Transverse colon (tissue), 4 donors: ENCODE results near the gene BEND3. TPM values are rescaled to one million over a fixed set of nuclear protein-coding genes. Genes with fewer than 3 reads are reported as not detected.

Source experiments
- DNase-seq: peaks from one replicate; pipeline ENCODE4 v3.0.0-alpha.2; 2019
- H3K27ac ChIP-seq, 4 donors: fragments of 200-600 bp; sonication (generic); 2 replicates each; pipeline ENCODE4 v1.5.1; 2016 to 2018; ENCODE audit warnings: inconsistent platforms in 4 of 4
- H3K27me3 ChIP-seq: fragments of 200-600 bp; sonication (generic); 2 replicates; pipeline ENCODE4 v1.5.1; 2017; ENCODE audit warnings: inconsistent platforms
- H3K36me3 ChIP-seq, 4 donors: fragments of 200-600 bp; sonication (generic); 2 replicates each; pipeline ENCODE4 v1.5.1; 2017 to 2019; ENCODE audit warnings: inconsistent platforms in 4 of 4
- H3K4me1 ChIP-seq, 4 donors: fragments of 200-600 bp; sonication (generic); 2 replicates each; pipeline ENCODE4 v1.5.1; 2017 to 2020; ENCODE audit warnings: inconsistent platforms in 4 of 4
- H3K4me3 ChIP-seq, 4 donors: fragments of 200-600 bp; sonication (generic); 1 replicate in 1 of 4; 2 replicates in 3 of 4; pipeline versions ENCODE4 v1.5.1 to v1.6.1; 2017 to 2019; ENCODE audit warnings: inconsistent platforms in 4 of 4
- H3K9me3 ChIP-seq, 2 donors: fragments of 200-600 bp; sonication (generic); 2 replicates each; pipeline ENCODE4 v1.5.1; 2017 to 2019; ENCODE audit warnings: inconsistent platforms in 2 of 2
- EP300 ChIP-seq: sonication (generic); formaldehyde crosslinking; IDR thresholded peaks from one replicate; pipeline ENCODE4 v1.6.1; 2017; ENCODE audit warnings: antibody characterized with exemption, low read depth
- POLR2A ChIP-seq: fragments of 450-650 bp; IDR thresholded peaks from one replicate; pipeline ENCODE4 v1.6.1; 2016; ENCODE audit warnings: antibody characterized with exemption, mild to moderate bottlenecking, moderate library complexity
- POLR2AphosphoS5 ChIP-seq, 3 donors: sonication (generic); formaldehyde crosslinking; IDR thresholded peaks; one replicate each; pipeline ENCODE4 v1.6.1; 2016; ENCODE audit warnings: antibody characterized with exemption in 3 of 3
- WGBS, 2 donors: methylation state at CpG; one replicate each; pipeline ENCODE4 v1.1.5; 2018; ENCODE audit warnings: low coverage in 1 of 2; 5-methylcytosine and 5-hydroxymethylcytosine counted together
- in situ Hi-C, 4 donors: fragments of 200-750 bp; cut with MboI; loops; one replicate each; pipeline versions ENCODE4 v1.15.0 to v1.15.1; 2017; ENCODE audit warnings: low sequenced_read_pairs in 3 of 4, low pct_ligation_motif_present in 1 of 4, low pct_unique_long_range_greater_than_20kb in 1 of 4
- intact Hi-C: fragments of 100-400 bp; cut with DNase I; formaldehyde crosslinking; loops from one replicate; pipeline ENCODE4 v1.15.1; 2023; ENCODE audit warnings: low total_unique reads
- total RNA-seq, 4 donors: library from RNA; depleted of rRNA; stranded (reverse); fragments of >200 nt; gene quantifications; one replicate each; pipeline ENCODE4 v1.1.0, GENCODE V29; 2016
- TF ChIP-seq, protein P1 (sequence below), 5 experiments: fragments of 200-600 bp in 3 of 5; fragments of 450-650 bp in 2 of 5; sonication (generic) in 3 of 5; IDR thresholded peaks; 1 replicate in 2 of 5; 2 replicates in 3 of 5; pipeline ENCODE4 v1.5.1; 2016 to 2017; ENCODE audit warnings: antibody characterized with exemption in 5 of 5, inconsistent platforms in 3 of 5, mild to moderate bottlenecking in 2 of 5, moderate library complexity in 1 of 5

BEND3 gene
- total RNA-seq, 4 donors from 2014 or later: 4.8 to 12.1 (median 5.0) TPM

DNA sequence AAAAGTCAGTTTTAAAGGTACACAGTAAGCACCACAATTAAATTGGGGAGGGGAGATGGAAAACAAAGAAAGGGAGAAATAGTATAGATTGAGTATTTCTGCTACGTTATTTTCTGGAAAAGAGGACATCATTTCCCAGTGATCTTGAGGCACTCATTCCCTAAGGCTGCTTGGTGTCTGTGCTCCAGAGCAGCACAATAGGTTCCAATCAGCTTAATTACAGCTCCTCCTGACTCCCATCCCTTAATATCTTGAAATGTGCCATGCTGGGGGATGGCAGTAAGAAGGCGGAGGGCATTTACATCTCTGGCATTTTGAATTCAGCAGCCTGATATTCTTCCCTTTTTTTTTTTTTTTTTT lies 39.5 kb upstream of the BEND3 start:
- TF ChIP-seq POLR2AphosphoS5 (IDR thresholded peaks at IDR 0.05): no peak
- no peak for TF ChIP-seq EP300
- TF ChIP-seq POLR2A: no peak
- TF ChIP-seq, protein P1, sequence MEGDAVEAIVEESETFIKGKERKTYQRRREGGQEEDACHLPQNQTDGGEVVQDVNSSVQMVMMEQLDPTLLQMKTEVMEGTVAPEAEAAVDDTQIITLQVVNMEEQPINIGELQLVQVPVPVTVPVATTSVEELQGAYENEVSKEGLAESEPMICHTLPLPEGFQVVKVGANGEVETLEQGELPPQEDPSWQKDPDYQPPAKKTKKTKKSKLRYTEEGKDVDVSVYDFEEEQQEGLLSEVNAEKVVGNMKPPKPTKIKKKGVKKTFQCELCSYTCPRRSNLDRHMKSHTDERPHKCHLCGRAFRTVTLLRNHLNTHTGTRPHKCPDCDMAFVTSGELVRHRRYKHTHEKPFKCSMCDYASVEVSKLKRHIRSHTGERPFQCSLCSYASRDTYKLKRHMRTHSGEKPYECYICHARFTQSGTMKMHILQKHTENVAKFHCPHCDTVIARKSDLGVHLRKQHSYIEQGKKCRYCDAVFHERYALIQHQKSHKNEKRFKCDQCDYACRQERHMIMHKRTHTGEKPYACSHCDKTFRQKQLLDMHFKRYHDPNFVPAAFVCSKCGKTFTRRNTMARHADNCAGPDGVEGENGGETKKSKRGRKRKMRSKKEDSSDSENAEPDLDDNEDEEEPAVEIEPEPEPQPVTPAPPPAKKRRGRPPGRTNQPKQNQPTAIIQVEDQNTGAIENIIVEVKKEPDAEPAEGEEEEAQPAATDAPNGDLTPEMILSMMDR (IDR thresholded peaks at IDR 0.05): no peak
- intact Hi-C loops: no loop called here
- Histone ChIP-seq H3K9me3 (no peaks in the 10 kb centered on the region), H3K27ac (no peak overlapping the region), H3K36me3 (no peaks in the 10 kb centered on the region), H3K4me3 (no peak overlapping the region), H3K4me1 (peaks cover 0 to 27% (median 12%) of the 10 kb centered on the region in 4 donors), H3K27me3 (no peaks in the 10 kb centered on the region)
- DNase-seq: no peak
- 73 to 81% methylated on average over 1 to 2 of the region's 2 CpGs for WGBS, 2 donors
- in situ Hi-C loops: no loop called here

DNA sequence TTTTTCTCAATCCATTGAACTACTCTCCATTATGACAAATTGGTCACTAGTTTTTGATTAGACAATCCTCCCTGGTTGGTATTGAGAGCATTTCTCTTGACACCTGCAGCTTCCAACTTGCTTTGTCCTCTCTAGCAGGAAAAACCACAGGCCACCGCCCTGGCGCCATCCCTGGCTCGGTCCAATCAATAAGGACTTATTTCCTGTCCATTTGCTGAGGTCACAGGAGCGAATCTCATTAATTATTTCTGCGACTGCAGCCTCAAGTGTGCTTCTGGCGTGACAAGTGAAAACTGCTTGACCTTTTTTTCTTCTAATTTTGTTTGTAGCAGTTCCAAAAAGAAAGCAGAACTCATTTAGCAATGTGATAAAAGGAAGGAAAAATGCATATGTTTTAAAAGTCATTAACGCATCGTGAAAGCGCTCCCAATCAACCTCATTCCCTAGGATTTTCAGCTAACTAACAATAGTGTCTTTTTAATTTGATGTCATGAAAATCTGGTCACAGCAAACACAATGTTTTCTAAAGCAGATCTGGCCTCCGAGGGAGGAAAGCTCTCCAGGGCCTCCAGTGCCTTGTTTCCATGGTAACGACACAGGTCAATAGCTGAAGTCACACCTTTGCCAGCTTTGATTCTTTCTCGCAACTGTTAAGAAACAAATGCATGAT lies 39.0 kb upstream of the BEND3 start:
- TF ChIP-seq, protein P1 (IDR thresholded peaks at IDR 0.05): no peak
- no peak for TF ChIP-seq POLR2AphosphoS5 (IDR thresholded peaks at IDR 0.05)
- no peak for TF ChIP-seq EP300
- TF ChIP-seq POLR2A: no peak
- no peaks in the 10 kb centered on the region for H3K9me3 ChIP-seq
- DNase-seq: peak; percentile 26
- in situ Hi-C loops: no loop called here
- intact Hi-C loops: no loop called here
- 54 to 59% methylated on average over 11 to 12 of the region's 12 CpGs for WGBS, 2 donors
- peaks cover 0 to 27% (median 12%) of the 10 kb centered on the region in 4 donors for H3K4me1 ChIP-seq
- no peaks in the 10 kb centered on the region for H3K36me3 ChIP-seq
- H3K4me3 ChIP-seq: no peak overlapping the region
- H3K27ac ChIP-seq: peak overlapping the region; percentile 48 to 80 (median 66)
- H3K27me3 ChIP-seq: no peaks in the 10 kb centered on the region

DNA sequence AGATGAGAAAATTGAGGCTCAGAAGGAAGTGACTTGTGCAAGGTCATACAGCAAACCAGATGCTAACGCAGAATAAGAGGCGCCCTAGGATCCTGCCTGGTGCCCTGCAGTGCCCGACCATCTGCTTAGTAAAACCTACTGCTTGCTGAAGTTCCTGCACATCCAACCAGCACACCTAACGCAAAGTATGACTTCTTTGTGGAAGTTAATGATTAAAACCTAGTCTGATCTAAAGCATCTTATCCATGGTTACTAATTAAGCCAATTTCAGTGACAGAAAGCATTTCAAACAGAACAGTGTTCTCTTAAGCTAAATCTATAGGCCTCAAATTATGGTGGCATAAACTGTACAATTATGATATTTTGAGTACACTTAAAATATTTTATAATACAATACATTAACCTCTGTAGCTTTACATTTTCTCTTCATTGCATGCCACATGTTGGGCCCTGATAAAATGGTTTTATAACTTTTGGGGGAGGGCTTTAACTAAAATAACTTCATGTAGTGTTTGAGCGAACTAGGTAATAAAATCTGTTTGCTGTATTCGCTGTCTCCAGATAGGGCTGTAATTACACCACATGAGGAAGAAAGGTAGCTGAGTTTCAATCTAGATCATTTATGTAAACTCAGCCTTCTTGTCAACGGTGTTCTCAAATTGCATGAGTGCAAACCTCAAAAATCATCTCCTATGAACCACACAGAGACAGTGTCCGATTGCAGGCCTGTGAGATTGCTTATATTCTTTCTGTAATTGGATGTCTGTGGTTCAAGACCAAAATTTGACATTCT lies 37.5 kb upstream of the BEND3 start:
- Histone ChIP-seq H3K27ac (peak overlapping the region; percentile 48 to 80 (median 67)), H3K36me3 (no peaks in the 10 kb centered on the region), H3K4me3 (no peak overlapping the region), H3K4me1 (peaks cover 0 to 27% (median 12%) of the 10 kb centered on the region in 4 donors), H3K27me3 (no peaks in the 10 kb centered on the region), H3K9me3 (no peaks in the 10 kb centered on the region)
- DNase-seq: peak; percentile 57
- no peak for TF ChIP-seq EP300
- TF ChIP-seq POLR2AphosphoS5 (IDR thresholded peaks at IDR 0.05): peak in 1 of 3 donors; percentile 35
- TF ChIP-seq POLR2A: no peak
- TF ChIP-seq, protein P1 (IDR thresholded peaks at IDR 0.05): no peak
- intact Hi-C loops (no loop called here), in situ Hi-C loops (no loop called here)
- 61 to 64% methylated on average over 6 to 8 of the region's 8 CpGs for WGBS, 2 donors

DNA sequence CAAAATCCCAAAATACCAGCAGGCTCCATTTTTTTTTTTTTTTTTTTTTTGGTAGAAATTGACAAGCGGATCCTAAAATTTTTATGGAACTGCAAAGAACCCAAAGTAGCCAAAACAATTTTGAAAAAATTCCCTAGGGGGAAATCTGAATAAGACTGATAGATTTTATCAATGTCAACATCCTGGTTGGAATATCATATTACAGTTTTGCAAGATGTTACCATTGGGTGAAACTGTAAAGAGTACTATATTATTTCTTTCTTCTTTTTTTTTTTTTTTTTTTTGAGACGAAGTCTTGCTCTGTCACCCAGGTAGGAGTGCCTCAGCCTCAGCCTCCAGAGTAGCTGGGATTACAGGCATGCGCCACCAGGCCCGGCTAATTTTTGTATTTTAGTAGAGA lies 29.4 kb upstream of the BEND3 start:
- intact Hi-C loops: no loop called here
- 83 to 91% methylated on average over 4 of the region's 4 CpGs for WGBS, 2 donors
- TF ChIP-seq EP300: no peak
- TF ChIP-seq, protein P1 (IDR thresholded peaks at IDR 0.05): no peak
- no peak for TF ChIP-seq POLR2A
- no peak for TF ChIP-seq POLR2AphosphoS5 (IDR thresholded peaks at IDR 0.05)

More for the DNA sequence above, 29.4 kb upstream of the BEND3 start:
- DNase-seq: no peak
- no peak overlapping the region for H3K27ac ChIP-seq
- no peak overlapping the region for H3K4me3 ChIP-seq
- no peaks in the 10 kb centered on the region for H3K27me3 ChIP-seq
- H3K4me1 ChIP-seq: peaks cover 0 to 3% (median 0%) of the 10 kb centered on the region in 4 donors
- in situ Hi-C loops: no loop called here
- no peaks in the 10 kb centered on the region for H3K36me3 ChIP-seq
- no peaks in the 10 kb centered on the region for H3K9me3 ChIP-seq
